Natural killer cell treated with Interleukin-12 subunit alpha and Interleukin-12 subunit beta and Interleukin-15 and Interleukin-18, amount 100 ng/mL, for 72 hours (primary cell): Measurements from ENCODE around the gene ENPP3. TPM values are rescaled to one million over a fixed set of nuclear protein-coding genes. Genes with fewer than 3 reads are reported as not detected.

ENCODE experiments used
- ATAC-seq, 2 donors: fragments of 150-1000 bp; cut with Tn5 transposase in 1 of 2; sonication (Bioruptor Pico), chemical (Tn5 transposase) in 1 of 2; 2 replicates each; pipeline ENCODE4 v1.10.0; 2021
- DNase-seq: peaks from one replicate; pipeline ENCODE4 v3.0.0; 2022; ENCODE audit warnings: low spot score
- H3K27ac Mint-ChIP-seq, 2 donors: 1 replicate in 1 of 2; 2 replicates in 1 of 2; pipeline ENCODE4 v1.8.0; 2022; ENCODE audit warnings: mixed read lengths in 2 of 2, mild to moderate bottlenecking in 1 of 2, moderate library complexity in 1 of 2
- H3K27me3 Mint-ChIP-seq, 2 donors: 1 replicate in 1 of 2; 2 replicates in 1 of 2; pipeline ENCODE4 v1.8.0; 2022; ENCODE audit warnings: mixed read lengths in 2 of 2
- H3K36me3 Mint-ChIP-seq: one replicate; pipeline ENCODE4 v1.8.0; 2022; ENCODE audit warnings: mixed read lengths
- H3K4me1 Mint-ChIP-seq, 2 donors: 1 replicate in 1 of 2; 2 replicates in 1 of 2; pipeline ENCODE4 v1.8.0; 2022; ENCODE audit warnings: low read depth in 2 of 2, mixed read lengths in 2 of 2, mild to moderate bottlenecking in 1 of 2
- H3K4me3 Mint-ChIP-seq: one replicate; pipeline ENCODE4 v1.8.0; 2022; ENCODE audit warnings: mixed read lengths
- H3K9me3 Mint-ChIP-seq: 2 replicates; pipeline ENCODE4 v1.8.0; 2022; ENCODE audit warnings: mixed read lengths
- total RNA-seq, 2 donors: library from RNA; stranded (reverse); gene quantifications; one replicate each; pipeline ENCODE4 v1.2.3, GENCODE V29; 2022

Gene ENPP3
- total RNA-seq, 2 donors from 2014 or later, result 0.81 to 11.5 TPM

DNA sequence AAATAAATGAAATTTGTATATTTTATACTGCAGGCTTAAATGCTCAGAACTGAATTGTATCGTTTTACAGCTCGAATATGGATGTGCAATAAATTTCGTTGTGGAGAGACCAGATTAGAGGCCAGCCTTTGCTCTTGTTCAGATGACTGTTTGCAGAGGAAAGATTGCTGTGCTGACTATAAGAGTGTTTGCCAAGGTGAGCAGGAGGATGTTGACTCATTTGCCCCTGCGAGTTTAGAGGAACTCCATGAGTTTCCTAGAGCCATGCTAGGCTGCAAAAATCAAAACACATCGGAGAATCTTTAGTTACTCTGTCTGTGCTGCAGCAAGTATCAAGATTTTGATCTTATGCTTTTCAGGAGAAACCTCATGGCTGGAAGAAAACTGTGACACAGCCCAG lies 15.4 kb downstream of the ENPP3 start:
- no peaks in the 10 kb centered on the region for H3K27me3 Mint-ChIP-seq
- no peak for DNase-seq
- no peaks in the 10 kb centered on the region for H3K4me1 Mint-ChIP-seq
- H3K27ac Mint-ChIP-seq, result no peak overlapping the region
- no peak for ATAC-seq
- no peak overlapping the region for H3K4me3 Mint-ChIP-seq
- no peaks in the 10 kb centered on the region for H3K36me3 Mint-ChIP-seq
- H3K9me3 Mint-ChIP-seq, result no peaks in the 10 kb centered on the region

DNA sequence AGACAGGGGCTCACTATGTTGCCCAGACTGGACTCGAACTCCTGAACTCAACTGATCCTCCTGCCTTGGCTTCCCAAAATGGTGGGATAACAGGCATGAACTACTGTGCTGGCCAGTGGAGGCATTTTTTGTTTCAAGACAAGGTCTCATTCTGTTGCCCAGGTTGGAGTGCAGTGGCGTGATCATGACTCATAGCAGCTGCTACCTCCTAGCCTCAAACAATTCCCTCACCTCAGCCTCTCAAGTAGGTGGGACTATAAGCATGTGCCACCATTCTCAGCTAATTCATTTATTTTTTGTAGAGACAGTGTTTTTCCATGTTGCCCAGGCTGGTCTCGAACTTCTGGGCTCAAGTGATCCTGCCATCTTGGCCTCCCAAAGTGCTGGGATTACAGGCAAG lies 17.2 kb downstream of the ENPP3 start:
- DNase-seq (no peak), ATAC-seq (no peak)
- Mint-ChIP-seq H3K4me1 (no peaks in the 10 kb centered on the region), H3K36me3 (no peaks in the 10 kb centered on the region), H3K4me3 (no peak overlapping the region), H3K27ac (no peak overlapping the region), H3K9me3 (no peaks in the 10 kb centered on the region), H3K27me3 (no peaks in the 10 kb centered on the region)

DNA sequence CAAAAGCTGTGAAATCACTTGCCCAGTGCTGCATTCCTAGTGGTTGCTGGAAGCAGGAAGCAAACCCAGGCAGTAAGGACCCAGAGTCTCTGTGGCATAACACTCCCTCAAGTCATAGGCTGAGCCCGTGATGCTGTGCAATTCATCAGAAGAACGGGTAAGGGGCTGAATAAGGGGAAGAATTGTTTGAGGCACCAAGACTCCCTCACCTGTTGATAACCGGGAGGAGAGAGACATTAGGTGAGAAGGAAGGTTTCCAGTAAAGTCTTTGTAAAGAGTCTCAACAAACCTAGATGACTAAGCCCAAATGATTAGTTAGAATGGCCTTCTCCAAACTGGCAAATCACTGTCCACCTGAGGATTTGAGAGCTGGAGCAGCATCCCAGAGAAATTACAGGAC lies 18.3 kb downstream of the ENPP3 start:
- DNase-seq, result no peak
- Mint-ChIP-seq H3K36me3 (no peaks in the 10 kb centered on the region), H3K9me3 (no peaks in the 10 kb centered on the region), H3K4me3 (no peak overlapping the region), H3K27ac (no peak overlapping the region), H3K27me3 (no peaks in the 10 kb centered on the region), H3K4me1 (peaks cover 3 to 5% of the 10 kb centered on the region in 2 donors)
- ATAC-seq, result no peak

DNA sequence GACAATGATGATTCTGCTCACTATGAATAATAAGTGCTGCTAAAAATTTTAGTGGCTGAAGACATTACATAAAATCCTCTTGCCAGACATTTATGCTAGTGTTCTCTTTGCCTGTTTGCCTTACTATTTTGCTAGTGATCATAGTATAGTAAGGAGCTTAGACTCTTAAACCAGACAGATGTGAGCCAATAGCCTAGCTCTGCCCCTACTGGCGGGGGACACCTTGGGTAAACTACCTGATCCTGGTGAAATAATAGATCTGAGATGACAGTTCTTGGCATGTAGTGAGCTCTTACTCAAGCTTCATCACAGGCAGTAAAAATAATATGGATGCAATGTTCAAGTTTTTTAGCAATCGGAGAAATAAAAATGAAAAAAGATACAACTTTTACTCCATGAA lies 18.8 kb downstream of the ENPP3 start:
- Mint-ChIP-seq H3K36me3 (no peaks in the 10 kb centered on the region), H3K27me3 (no peaks in the 10 kb centered on the region), H3K4me3 (no peak overlapping the region), H3K4me1 (peaks cover 4 to 7% of the 10 kb centered on the region in 2 donors), H3K27ac (no peak overlapping the region), H3K9me3 (no peaks in the 10 kb centered on the region)
- ATAC-seq (no peak), DNase-seq (no peak)

DNA sequence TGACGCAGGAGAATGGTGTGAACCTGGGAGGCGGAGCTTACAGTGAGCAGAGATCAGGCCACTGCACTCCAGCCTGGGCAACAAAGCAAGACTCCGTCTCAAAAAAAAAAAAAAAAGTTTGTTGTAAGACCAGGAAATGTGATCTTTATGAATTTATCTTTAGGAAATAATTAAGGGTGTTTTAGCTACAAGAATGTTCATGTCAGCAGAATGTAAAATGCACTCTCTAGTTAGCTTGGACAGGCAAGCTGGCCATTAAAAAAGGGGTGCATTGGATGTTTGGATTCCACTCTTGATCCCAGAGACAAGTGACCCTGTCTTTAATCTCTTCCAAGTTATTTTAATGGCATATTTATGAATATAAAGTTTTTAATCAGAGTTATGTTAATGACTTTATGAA lies 19.6 kb downstream of the ENPP3 start:
- no peak for DNase-seq
- no peaks in the 10 kb centered on the region for H3K9me3 Mint-ChIP-seq
- no peak overlapping the region for H3K27ac Mint-ChIP-seq
- H3K4me3 Mint-ChIP-seq, result no peak overlapping the region
- H3K36me3 Mint-ChIP-seq, result no peaks in the 10 kb centered on the region
- H3K27me3 Mint-ChIP-seq, result no peaks in the 10 kb centered on the region
- peaks cover 4 to 7% of the 10 kb centered on the region in 2 donors for H3K4me1 Mint-ChIP-seq
- no peak for ATAC-seq

DNA sequence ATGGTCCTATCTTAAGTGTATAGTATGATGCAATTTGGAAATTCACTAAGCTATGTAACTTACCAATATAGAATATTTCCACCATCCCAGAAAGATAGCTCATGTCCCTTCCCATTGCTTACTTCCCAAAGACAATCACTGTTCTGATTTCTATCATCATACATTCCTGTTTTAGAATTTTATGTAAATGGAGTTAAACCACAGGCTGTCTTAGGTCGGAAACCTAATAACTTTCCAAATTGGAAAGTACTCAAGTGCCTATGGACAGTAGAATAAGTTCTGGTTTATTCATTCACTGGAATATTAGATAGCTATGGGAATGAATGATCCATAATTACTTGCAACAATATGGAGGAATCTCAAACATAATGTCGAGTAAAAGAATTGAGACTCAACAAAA lies 20.1 kb downstream of the ENPP3 start:
- DNase-seq, result no peak
- Mint-ChIP-seq H3K36me3 (no peaks in the 10 kb centered on the region), H3K9me3 (no peaks in the 10 kb centered on the region), H3K27me3 (no peaks in the 10 kb centered on the region), H3K27ac (peak overlapping the region in 1 of 2 donors; percentile 41), H3K4me1 (peaks cover 4 to 7% of the 10 kb centered on the region in 2 donors), H3K4me3 (peak overlapping the region; percentile 10)
- no peak for ATAC-seq

DNA sequence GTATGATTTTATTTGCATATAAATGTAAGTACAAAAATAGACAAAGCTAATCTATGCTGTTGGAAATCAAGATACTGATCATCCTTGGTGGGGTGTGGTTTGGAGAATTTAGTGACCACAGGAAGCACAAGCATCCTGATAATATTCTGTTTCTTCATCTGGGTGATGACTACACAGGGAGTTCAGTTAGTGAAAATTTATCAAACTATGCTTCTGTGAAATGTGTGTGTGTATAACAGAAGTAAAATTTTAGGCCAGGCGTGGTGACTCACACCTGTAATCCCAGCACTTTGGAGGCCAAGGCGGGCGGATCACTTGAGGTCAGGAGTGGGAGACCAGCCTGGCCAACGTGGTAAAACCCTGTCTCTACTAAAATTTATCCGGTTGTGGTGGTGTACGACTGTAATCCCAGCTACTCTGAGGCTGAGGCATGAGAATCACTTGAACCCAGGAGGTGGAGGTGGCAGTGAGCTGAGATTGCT lies 20.6 kb downstream of the ENPP3 start:
- H3K27me3 Mint-ChIP-seq, result no peaks in the 10 kb centered on the region

DNA sequence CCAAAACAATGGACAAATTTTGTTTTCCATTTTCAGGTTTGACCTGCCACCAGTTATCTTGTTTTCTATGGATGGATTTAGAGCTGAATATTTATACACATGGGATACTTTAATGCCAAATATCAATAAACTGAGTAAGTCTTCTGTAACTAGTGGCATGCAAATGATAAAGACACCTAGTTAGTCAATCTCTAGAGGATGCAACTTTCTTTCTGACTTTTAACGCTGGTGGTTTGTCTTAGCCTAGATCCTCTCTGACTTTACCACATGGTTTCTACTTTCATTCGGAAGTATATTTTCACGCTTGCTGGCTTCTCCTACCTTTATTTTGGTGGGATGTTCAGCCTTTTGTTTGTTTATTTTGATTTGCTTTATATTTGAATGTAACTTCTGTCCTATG lies 21.2 kb downstream of the ENPP3 start:
- DNase-seq (no peak), ATAC-seq (peak; percentile 41 to 58)
- peaks cover 4 to 7% of the 10 kb centered on the region in 2 donors for H3K4me1 Mint-ChIP-seq
- H3K27ac Mint-ChIP-seq, result peak overlapping the region in 1 of 2 donors; percentile 41
- no peaks in the 10 kb centered on the region for H3K9me3 Mint-ChIP-seq
- H3K27me3 Mint-ChIP-seq, result no peaks in the 10 kb centered on the region
- H3K4me3 Mint-ChIP-seq, result peak overlapping the region; percentile 36
- no peaks in the 10 kb centered on the region for H3K36me3 Mint-ChIP-seq

More for the DNA sequence above, 20.6 kb downstream of the ENPP3 start:
- Mint-ChIP-seq H3K4me1 (peaks cover 4 to 7% of the 10 kb centered on the region in 2 donors), H3K27ac (peak overlapping the region in 1 of 2 donors; percentile 41), H3K36me3 (no peaks in the 10 kb centered on the region), H3K9me3 (no peaks in the 10 kb centered on the region), H3K4me3 (peak overlapping the region; percentile 10)
- peak; percentile 70 to 74 for ATAC-seq
- DNase-seq, result no peak

DNA sequence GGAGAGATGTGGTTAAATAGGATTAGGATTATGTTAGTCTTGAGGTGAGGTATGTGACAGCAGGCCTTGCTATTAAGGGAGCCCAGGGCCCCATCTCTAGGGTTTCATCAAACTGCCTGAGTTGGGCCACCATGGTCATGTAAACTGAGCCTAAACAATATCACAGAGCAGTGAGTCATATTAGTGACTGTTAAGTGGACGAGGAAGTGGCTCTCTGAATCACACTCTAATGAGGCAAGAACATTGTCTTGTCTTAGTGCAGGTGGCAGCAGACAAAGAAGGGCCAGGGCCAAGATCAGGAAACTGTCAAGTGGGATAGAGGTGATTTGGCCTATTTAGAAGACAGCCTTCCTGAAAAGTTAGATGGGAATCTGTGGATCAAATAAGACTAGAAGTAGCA lies 23.1 kb downstream of the ENPP3 start:
- peak overlapping the region; percentile 12 for H3K4me3 Mint-ChIP-seq
- peak overlapping the region; percentile 6 to 10 for H3K27ac Mint-ChIP-seq
- no peaks in the 10 kb centered on the region for H3K9me3 Mint-ChIP-seq
- DNase-seq (no peak), ATAC-seq (peak; percentile 81 to 83)
- no peaks in the 10 kb centered on the region for H3K36me3 Mint-ChIP-seq
- no peaks in the 10 kb centered on the region for H3K27me3 Mint-ChIP-seq
- peaks cover 4 to 7% of the 10 kb centered on the region in 2 donors for H3K4me1 Mint-ChIP-seq

DNA sequence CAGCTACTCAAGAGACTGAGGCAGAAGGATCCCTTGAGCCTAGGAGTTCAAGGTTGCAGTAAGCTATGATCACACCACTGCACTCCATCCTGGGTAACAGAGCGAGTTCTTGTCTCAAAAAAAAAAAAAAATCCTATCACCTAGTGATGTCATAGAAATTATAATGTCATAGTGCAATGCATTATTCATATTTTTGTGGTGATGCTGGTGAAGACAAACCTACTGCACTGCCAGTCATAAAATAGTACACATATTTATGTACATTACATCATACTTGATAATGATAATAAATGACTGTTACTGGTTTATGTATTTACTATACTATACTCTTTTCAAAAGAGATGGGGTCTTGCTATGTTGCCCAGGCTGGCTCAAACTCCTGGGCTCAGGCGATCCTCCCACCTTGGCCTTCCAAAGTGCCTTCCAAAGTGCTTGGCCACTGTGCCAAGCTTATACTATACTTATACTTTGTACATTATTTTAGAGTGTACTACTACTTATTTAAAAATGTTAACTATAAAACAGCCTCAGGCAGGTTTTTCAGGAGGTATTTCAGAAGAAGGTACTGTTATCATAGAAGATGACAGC lies 26.6 kb downstream of the ENPP3 start:
- peaks cover 4 to 7% of the 10 kb centered on the region in 2 donors for H3K4me1 Mint-ChIP-seq
- no peak for DNase-seq

DNA sequence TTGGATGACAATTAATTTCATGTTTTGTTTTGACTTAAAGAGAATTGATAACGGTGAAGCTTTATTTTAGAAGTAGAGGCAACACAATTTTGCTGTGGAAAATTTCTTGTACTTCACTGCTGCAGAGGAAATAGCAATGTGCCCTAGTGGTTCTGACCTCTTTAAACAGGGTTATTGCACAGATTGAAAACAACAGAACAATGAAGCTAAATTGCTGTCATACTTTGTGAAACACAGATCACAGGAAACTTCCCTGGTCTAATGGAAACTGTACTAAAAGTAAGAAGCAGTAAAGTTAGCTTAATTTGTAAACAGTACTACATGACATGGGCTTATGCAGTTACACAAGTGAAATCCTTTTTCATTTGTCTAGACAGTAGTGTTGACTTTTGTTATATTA lies 32.8 kb downstream of the ENPP3 start:
- peaks cover 5 to 8% of the 10 kb centered on the region in 2 donors for H3K27me3 Mint-ChIP-seq
- ATAC-seq, result no peak
- H3K4me3 Mint-ChIP-seq, result no peak overlapping the region
- no peaks in the 10 kb centered on the region for H3K9me3 Mint-ChIP-seq
- H3K27ac Mint-ChIP-seq, result no peak overlapping the region
- DNase-seq, result no peak
- no peaks in the 10 kb centered on the region for H3K4me1 Mint-ChIP-seq
- no peaks in the 10 kb centered on the region for H3K36me3 Mint-ChIP-seq

More for the DNA sequence above, 26.6 kb downstream of the ENPP3 start:
- no peak overlapping the region for H3K27ac Mint-ChIP-seq
- no peak overlapping the region for H3K4me3 Mint-ChIP-seq
- ATAC-seq, result no peak
- H3K36me3 Mint-ChIP-seq, result no peaks in the 10 kb centered on the region
- H3K27me3 Mint-ChIP-seq, result peaks cover 5 to 8% of the 10 kb centered on the region in 2 donors
- H3K9me3 Mint-ChIP-seq, result no peaks in the 10 kb centered on the region

DNA sequence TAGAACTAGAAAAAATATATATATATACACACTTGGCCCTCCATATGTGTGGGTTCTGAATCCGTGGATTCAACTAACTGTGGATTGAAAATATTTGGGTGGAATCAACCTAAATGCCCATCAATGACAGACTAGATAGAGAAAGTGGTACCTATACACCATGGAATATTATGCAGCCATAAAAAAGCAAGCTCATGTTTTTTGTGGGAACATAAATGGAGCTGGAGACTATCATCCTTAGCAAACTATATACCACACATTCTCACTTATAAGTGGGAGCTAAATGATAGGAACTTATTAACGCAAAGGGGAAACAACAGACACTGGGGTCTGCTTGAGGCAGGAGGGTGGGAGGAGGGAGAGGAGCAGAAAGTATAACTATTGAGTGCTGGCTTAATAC lies 36.1 kb downstream of the ENPP3 start:
- Mint-ChIP-seq H3K27ac (no peak overlapping the region), H3K4me1 (no peaks in the 10 kb centered on the region), H3K27me3 (no peaks in the 10 kb centered on the region), H3K36me3 (no peaks in the 10 kb centered on the region), H3K9me3 (no peaks in the 10 kb centered on the region), H3K4me3 (no peak overlapping the region)
- DNase-seq, result no peak
- no peak for ATAC-seq

DNA sequence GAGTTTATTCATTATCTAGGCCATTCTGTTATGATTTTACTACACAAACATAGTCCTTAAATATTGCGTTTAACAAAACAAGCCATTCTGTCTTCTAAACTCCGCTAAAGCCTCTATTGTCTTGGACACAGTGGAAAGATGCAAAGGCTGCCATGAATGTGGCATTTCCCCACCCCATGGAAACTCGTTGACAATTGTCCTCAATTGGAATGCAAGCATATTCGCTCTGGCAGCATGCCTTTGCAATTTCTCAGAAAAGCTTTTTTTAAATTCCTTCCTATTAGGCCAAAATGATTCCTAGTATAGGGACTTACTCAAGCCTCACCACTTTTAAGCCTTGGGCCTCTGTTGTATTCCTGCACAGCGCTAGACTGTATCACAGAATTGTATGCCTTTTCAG lies 41.3 kb downstream of the ENPP3 start:
- Mint-ChIP-seq H3K27me3 (no peaks in the 10 kb centered on the region), H3K4me1 (peaks cover under 1 to 7% of the 10 kb centered on the region in 2 donors), H3K27ac (no peak overlapping the region), H3K36me3 (no peaks in the 10 kb centered on the region), H3K4me3 (no peak overlapping the region), H3K9me3 (no peaks in the 10 kb centered on the region)
- DNase-seq (no peak), ATAC-seq (no peak)

DNA sequence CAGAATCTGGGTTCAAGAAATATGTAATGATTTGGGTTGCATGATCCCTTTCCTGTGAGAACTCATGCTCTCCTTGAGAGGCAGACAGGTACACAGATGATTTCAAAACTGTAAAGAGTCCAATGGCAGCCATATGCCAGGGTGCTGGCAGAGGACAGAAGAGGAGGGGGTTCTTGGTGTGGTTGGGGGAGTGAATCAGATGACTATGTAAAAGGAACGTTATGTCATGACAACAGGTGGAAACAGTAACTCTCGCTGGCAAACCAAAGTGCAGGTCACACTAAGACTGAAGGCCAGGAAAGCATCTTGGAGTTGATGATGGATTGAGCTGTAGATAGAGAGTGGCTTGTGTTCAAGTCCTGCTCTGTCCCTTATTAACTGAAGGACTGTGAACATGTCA lies 43.8 kb downstream of the ENPP3 start:
- Mint-ChIP-seq H3K36me3 (no peaks in the 10 kb centered on the region), H3K4me1 (peaks cover 7 to 13% of the 10 kb centered on the region in 2 donors), H3K27ac (no peak overlapping the region), H3K27me3 (no peaks in the 10 kb centered on the region), H3K4me3 (no peak overlapping the region), H3K9me3 (no peaks in the 10 kb centered on the region)
- no peak for ATAC-seq
- DNase-seq, result no peak

DNA sequence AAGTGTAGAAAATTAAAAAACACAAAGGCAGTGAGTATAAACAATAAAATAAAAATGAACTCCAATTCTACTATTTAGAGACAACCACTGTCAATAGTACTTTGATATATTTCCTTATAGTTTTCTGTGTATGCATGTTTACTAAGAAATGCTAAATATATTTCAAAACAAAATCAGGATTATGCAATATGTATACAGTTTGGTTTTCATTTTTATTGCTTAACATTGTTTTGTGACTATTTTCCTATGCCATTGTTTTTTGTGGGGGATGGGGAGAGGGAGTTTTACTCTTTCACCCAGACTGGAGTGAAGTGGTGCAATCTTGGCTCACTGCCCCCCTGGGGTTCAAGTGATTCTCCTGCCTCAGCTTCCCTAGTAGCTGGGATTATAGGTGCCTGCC lies 44.5 kb downstream of the ENPP3 start:
- no peak for DNase-seq
- no peak for ATAC-seq
- no peak overlapping the region for H3K27ac Mint-ChIP-seq
- no peak overlapping the region for H3K4me3 Mint-ChIP-seq
- H3K27me3 Mint-ChIP-seq, result no peaks in the 10 kb centered on the region
- no peaks in the 10 kb centered on the region for H3K36me3 Mint-ChIP-seq
- no peaks in the 10 kb centered on the region for H3K9me3 Mint-ChIP-seq
- peaks cover 7 to 15% of the 10 kb centered on the region in 2 donors for H3K4me1 Mint-ChIP-seq
